Lower lobe of right lung (tissue), 2 donors: ENCODE results near the gene TTYH2. TPM values are rescaled to one million over a fixed set of nuclear protein-coding genes. Genes with fewer than 3 reads are reported as not detected.
A peak's percentile ranks its signal among the peaks of the same experiment; 100 is the strongest.
"Not testable (repeated sequence)": the region's sequence is repeated elsewhere in the genome, so short reads cannot be mapped to it uniquely, and the experiment has no call there.

Experiments used
- ATAC-seq, 2 donors: fragments of 200-7000 bp; cut with Tn5 transposase; one replicate each; pipeline ENCODE4 v1.9.1; 2020 to 2022; ENCODE audit warnings: mild to moderate bottlenecking in 2 of 2, moderate library complexity in 2 of 2
- DNase-seq: peaks from one replicate; pipeline ENCODE4 v3.0.0-alpha.2; 2020
- H3K27ac ChIP-seq: fragments of 200-600 bp; one replicate; pipeline ENCODE4 v1.8.0; 2022
- H3K27me3 ChIP-seq: fragments of 200-600 bp; one replicate; pipeline ENCODE4 v1.8.0; 2022; ENCODE audit warnings: low read depth
- H3K36me3 ChIP-seq: fragments of 200-600 bp; one replicate; pipeline ENCODE4 v1.8.0; 2022; ENCODE audit warnings: mild to moderate bottlenecking
- H3K4me1 ChIP-seq: fragments of 200-600 bp; one replicate; pipeline ENCODE4 v1.8.0; 2022
- H3K4me3 ChIP-seq: fragments of 200-600 bp; one replicate; pipeline ENCODE4 v1.8.0; 2022; ENCODE audit warnings: mild to moderate bottlenecking
- H3K9me3 ChIP-seq: fragments of 200-600 bp; one replicate; pipeline ENCODE4 v1.8.0; 2022
- intact Hi-C: fragments of 100-400 bp; cut with DNase I; formaldehyde crosslinking; loops from one replicate; pipeline ENCODE4 v1.11.0; 2022
- total RNA-seq: library from RNA; stranded (reverse); fragmentation: NEBNext Ultra II Directional; extraction: Animal tissue kit (Norgen Biotek cat#: 25700); gene quantifications from one replicate; pipeline ENCODE4 v1.2.1, GENCODE V29; 2021
- TF ChIP-seq, protein P1 (sequence below): fragments of 200-600 bp; IDR thresholded peaks from one replicate; pipeline ENCODE4 v1.8.0; 2022; ENCODE audit warnings: antibody characterized with exemption, mild to moderate bottlenecking
- donor health status: DM: no; HTN: yes; CAD: no; lungs with severe emphysema.

The TTYH2 gene
- total RNA-seq, 1 donor from 2014 or later, result 7.7 TPM

DNA sequence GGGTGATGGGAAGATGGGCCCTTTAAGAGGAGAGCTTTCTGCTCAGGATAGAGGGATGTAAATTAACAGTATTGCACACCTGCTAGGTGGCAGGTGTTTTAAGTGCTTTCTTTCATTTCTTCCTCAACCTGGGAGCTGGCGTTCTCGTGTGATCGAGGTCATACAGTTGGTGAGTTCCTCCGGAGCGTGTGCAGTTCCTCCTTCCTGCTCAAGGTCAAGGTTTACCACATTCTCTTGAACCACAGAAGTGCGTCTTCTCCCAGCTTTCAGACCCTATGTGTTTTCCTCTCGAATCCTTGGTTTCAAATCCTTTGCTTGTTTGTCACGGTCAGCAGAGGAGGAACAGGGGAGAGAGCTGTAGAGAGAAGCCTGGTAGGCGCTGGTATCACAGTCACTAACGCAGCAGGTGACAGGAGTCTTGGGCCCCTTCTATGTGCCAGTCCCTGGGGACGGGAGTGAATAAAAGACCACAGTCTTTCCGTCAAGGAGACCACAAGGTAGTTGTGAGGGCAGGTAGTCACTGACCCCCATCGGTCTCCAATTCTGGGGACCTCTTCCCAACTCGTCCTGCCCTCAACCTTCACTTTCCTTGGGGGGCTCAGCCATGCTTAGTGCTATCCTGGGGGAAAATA is 61.5 kb downstream of the TTYH2 start:
- H3K9me3 ChIP-seq, result no peaks in the 10 kb centered on the region
- no peaks in the 10 kb centered on the region for H3K36me3 ChIP-seq
- H3K4me1 ChIP-seq, result peaks cover 22% of the 10 kb centered on the region
- DNase-seq (no peak), ATAC-seq (no peak)
- TF ChIP-seq, protein P1, sequence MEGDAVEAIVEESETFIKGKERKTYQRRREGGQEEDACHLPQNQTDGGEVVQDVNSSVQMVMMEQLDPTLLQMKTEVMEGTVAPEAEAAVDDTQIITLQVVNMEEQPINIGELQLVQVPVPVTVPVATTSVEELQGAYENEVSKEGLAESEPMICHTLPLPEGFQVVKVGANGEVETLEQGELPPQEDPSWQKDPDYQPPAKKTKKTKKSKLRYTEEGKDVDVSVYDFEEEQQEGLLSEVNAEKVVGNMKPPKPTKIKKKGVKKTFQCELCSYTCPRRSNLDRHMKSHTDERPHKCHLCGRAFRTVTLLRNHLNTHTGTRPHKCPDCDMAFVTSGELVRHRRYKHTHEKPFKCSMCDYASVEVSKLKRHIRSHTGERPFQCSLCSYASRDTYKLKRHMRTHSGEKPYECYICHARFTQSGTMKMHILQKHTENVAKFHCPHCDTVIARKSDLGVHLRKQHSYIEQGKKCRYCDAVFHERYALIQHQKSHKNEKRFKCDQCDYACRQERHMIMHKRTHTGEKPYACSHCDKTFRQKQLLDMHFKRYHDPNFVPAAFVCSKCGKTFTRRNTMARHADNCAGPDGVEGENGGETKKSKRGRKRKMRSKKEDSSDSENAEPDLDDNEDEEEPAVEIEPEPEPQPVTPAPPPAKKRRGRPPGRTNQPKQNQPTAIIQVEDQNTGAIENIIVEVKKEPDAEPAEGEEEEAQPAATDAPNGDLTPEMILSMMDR, result no peak
- intact Hi-C loops, result no loop called here
- no peak overlapping the region for H3K27ac ChIP-seq
- peaks cover 9% of the 10 kb centered on the region for H3K27me3 ChIP-seq
- no peak overlapping the region for H3K4me3 ChIP-seq

DNA sequence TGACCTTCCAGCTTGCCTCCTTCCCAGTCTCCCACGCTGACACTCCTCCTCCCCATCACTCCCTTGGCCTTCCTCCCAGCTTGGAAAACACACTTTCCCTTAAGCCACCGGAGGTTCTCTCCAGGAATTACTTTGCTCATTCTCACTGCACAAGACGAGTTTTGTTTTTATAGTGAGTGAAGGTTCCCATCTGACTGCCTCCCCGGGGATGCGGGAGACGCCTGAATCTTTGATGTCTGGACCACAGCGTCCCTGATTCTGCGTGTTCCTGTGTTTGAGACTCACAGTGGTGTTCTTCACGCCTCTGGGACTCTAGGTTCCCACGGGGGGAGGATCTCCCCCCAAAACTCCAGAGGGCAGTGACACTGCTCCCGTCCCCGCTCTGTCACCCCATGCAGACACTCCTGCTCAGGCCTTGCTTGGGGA is 62.7 kb downstream of the TTYH2 start:
- no peaks in the 10 kb centered on the region for H3K9me3 ChIP-seq
- peaks cover 22% of the 10 kb centered on the region for H3K4me1 ChIP-seq
- no peak overlapping the region for H3K4me3 ChIP-seq
- peaks cover 9% of the 10 kb centered on the region for H3K27me3 ChIP-seq
- no peak overlapping the region for H3K27ac ChIP-seq
- DNase-seq (no peak), ATAC-seq (peak in 1 of 2 donors; percentile 25)
- H3K36me3 ChIP-seq, result no peaks in the 10 kb centered on the region
- TF ChIP-seq, protein P1, result no peak
- intact Hi-C loops, result no loop called here

DNA sequence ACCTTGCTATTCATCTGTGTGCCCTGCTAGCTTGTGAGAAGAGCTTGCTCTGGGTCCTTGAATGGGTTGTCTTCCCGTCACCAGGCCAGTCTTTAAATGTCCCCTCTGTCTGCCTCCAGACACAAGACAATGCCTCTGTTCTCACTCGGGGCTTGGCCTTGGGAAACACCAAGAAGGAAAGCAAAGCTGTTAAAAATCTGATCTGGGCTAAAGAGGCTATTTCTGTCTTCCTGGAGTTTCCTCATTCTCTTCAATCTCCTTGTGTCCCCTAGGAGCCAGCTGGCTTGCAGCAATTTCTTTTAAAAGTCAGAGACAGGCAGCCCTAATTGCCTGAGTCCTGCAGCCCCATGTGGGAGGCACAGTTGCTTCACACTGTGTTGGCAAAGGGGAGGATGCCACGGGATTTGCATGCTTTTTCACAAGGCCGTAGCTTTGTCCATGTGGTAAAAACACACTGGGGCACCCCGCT is 63.2 kb downstream of the TTYH2 start:
- no peak for DNase-seq
- H3K4me1 ChIP-seq, result peaks cover 19% of the 10 kb centered on the region
- H3K27ac ChIP-seq, result no peak overlapping the region
- H3K9me3 ChIP-seq, result no peaks in the 10 kb centered on the region
- no peak for ATAC-seq
- H3K36me3 ChIP-seq, result no peaks in the 10 kb centered on the region
- no peak overlapping the region for H3K4me3 ChIP-seq
- intact Hi-C loops, result no loop called here
- TF ChIP-seq, protein P1, result no peak
- H3K27me3 ChIP-seq, result peaks cover 9% of the 10 kb centered on the region

DNA sequence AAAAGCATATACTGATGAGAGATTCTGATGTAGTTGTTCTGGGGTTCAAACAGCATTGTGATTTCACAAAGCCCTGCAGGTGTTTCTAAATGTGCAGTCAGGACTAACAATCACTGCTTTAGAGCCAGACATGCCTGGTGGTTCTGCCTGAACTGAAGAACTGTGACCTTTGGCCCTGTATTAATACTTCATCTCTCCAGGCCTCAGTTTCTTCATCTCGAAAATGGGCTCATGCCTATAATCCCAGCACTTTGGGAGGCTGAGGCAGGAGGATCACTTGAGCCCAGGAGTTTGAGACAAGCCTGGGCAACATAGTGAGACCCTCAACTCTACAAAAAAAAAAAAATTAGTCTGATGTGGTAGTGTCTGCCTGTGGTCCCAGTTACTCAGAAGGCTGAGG is 64.6 kb downstream of the TTYH2 start:
- no peaks in the 10 kb centered on the region for H3K9me3 ChIP-seq
- DNase-seq (no peak), ATAC-seq (no peak)
- H3K36me3 ChIP-seq, result no peaks in the 10 kb centered on the region
- no peak overlapping the region for H3K4me3 ChIP-seq
- TF ChIP-seq, protein P1, result no peak
- peaks cover 9% of the 10 kb centered on the region for H3K27me3 ChIP-seq
- intact Hi-C loops, result no loop called here
- peaks cover 12% of the 10 kb centered on the region for H3K4me1 ChIP-seq
- no peak overlapping the region for H3K27ac ChIP-seq

DNA sequence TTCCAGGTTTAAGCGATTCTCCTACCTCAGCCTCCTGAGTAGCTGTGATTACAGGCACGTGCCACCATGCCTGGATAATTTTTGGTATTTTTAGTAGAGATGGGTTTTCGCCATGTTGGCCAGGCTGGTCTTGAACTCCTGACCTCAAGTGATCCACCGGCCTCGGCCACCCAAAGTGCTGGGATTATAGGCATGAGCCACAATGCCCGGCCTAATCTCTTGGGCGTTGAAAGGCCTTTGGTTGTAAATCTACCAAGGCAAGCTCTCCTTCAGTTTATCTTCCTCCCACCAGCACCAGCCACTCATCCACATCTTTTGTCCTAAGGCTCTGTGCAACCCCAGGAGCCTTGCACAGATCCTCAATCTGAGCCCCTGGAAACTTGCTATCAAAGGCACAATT is 66.2 kb downstream of the TTYH2 start:
- ATAC-seq, result not testable (repeated sequence)

DNA sequence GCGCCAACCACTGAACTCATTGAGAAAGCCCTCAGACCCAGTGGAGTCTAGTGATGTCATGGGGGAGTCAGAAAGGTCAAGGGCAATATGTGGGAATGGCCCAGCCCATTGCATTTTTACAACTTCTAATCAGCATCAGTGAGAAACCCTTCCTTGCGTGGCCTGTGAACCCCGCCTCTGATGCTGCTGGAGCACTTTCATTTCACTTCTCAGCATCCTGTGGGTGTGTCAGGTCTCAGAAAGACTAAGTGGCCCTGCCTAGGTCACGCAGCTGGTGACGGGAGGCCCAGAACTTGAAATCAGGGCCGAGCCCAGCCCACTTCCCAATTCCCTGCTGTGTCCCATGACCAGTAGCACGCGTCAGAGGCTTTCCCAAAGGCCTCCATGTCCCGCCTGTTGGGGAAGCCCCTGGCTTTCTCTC is 66.7 kb downstream of the TTYH2 start:
- H3K4me1 ChIP-seq, result peaks cover 4% of the 10 kb centered on the region
- no peak overlapping the region for H3K4me3 ChIP-seq
- peak; percentile 5 to 42 for ATAC-seq
- H3K27me3 ChIP-seq, result no peaks in the 10 kb centered on the region
- DNase-seq, result peak; percentile 55
- no peaks in the 10 kb centered on the region for H3K36me3 ChIP-seq
- H3K9me3 ChIP-seq, result no peaks in the 10 kb centered on the region
- H3K27ac ChIP-seq, result no peak overlapping the region
- TF ChIP-seq, protein P1, result no peak
- intact Hi-C loops, result no loop called here

More for the DNA sequence above, 66.2 kb downstream of the TTYH2 start:
- H3K9me3 ChIP-seq, H3K36me3 ChIP-seq, intact Hi-C loops, H3K27me3 ChIP-seq, H3K27ac ChIP-seq, DNase-seq, H3K4me3 ChIP-seq, H3K4me1 ChIP-seq: not testable (repeated sequence)
